HepG2 (cell line): Measurements from ENCODE around the gene PHIP.

ENCODE experiments used
- HOXD1 ChIP-seq: sonication (generic); formaldehyde crosslinking; IDR thresholded peaks from 2 replicates; pipeline ENCODE4 v1.5.0; 2020; ENCODE audit warnings: missing genetic modification reagents
- POLR2A ChIP-seq, 2 experiments: IDR thresholded peaks; 2 replicates each; pipeline ENCODE4 v1.6.1; 2011; ENCODE audit warnings: low read depth in 2 of 2, low read length in 2 of 2, mild to moderate bottlenecking in 1 of 2, moderate library complexity in 1 of 2; ENCODE audit not compliant: insufficient read depth in 1 of 2
- POLR2AphosphoS5 ChIP-seq: IDR thresholded peaks from 2 replicates; pipeline ENCODE4 v1.6.1; 2012; ENCODE audit warnings: low read depth, low read length
- ZBTB4 ChIP-seq: sonication (generic); formaldehyde crosslinking; IDR thresholded peaks from 2 replicates; pipeline ENCODE4 v1.4.0; 2020; ENCODE audit warnings: missing genetic modification reagents, mild to moderate bottlenecking, borderline replicate concordance
- ZC3H4 ChIP-seq: sonication (generic); formaldehyde crosslinking; IDR thresholded peaks from 2 replicates; pipeline ENCODE4 v1.4.0; 2020; ENCODE audit warnings: missing genetic modification reagents, borderline replicate concordance
- ZNF431 ChIP-seq: sonication (generic); formaldehyde crosslinking; IDR thresholded peaks from 2 replicates; pipeline ENCODE4 v1.9.0; 2022; ENCODE audit warnings: missing genetic modification reagents, low read depth, mild to moderate bottlenecking, borderline replicate concordance
- TF ChIP-seq, protein P1 (sequence below): sonication (generic); formaldehyde crosslinking; IDR thresholded peaks from 2 replicates; pipeline ENCODE4 v1.5.1; 2020; ENCODE audit warnings: mild to moderate bottlenecking, missing genetic modification reagents

GRCh38 chr6:78995346-78995745 lies 82.7 kb downstream of the PHIP start:
- TF ChIP-seq, protein P1, sequence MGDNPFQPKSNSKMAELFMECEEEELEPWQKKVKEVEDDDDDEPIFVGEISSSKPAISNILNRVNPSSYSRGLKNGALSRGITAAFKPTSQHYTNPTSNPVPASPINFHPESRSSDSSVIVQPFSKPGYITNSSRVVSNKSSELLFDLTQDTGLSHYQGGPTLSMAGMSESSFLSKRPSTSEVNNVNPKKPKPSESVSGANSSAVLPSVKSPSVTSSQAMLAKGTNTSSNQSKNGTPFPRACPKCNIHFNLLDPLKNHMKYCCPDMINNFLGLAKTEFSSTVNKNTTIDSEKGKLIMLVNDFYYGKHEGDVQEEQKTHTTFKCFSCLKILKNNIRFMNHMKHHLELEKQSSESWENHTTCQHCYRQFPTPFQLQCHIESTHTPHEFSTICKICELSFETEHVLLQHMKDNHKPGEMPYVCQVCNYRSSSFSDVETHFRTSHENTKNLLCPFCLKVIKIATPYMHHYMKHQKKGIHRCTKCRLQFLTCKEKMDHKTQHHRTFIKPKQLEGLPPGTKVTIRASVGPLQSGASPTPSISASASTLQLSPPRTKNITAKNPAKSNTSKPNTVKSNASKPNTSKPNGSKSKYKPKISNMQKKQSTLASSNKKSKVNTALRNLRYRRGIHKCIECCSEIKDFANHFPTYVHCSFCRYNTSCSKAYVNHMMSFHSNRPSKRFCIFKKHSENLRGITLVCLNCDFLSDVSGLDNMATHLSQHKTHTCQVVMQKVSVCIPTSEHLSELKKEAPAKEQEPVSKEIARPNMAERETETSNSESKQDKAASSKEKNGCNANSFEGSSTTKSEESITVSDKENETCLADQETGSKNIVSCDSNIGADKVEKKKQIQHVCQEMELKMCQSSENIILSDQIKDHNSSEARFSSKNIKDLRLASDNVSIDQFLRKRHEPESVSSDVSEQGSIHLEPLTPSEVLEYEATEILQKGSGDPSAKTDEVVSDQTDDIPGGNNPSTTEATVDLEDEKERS (CRISPR knock-in tag): no peak
- TF ChIP-seq POLR2A (IDR thresholded peaks at IDR 0.05; ENCODE audit: insufficient read depth in 1 of 2, low read depth in 2 of 2, low read length in 2 of 2): no peak
- TF ChIP-seq ZC3H4 (CRISPR knock-in tag): no peak
- TF ChIP-seq ZNF431 (CRISPR knock-in tag): no peak
- TF ChIP-seq POLR2AphosphoS5: no peak
- no peak for TF ChIP-seq ZBTB4
- no peak for TF ChIP-seq HOXD1 (CRISPR knock-in tag)
